ENCODE results near the gene CTPS1.

GRCh38 chr1:40985875-40986274 is 6.4 kb downstream of the CTPS1 start:
- TF ChIP-seq CTCF (IDR thresholded peaks at IDR 0.05; ENCODE audit: borderline replicate concordance, extremely low read depth, low read length, poor library complexity, severe bottlenecking) (no peak), EZH2 (IDR thresholded peaks at IDR 0.05; ENCODE audit: borderline replicate concordance, low read depth, low read length, severe bottlenecking) (no peak)
